Measurements from ENCODE around the gene TMEM61. TPM values are rescaled to one million over a fixed set of nuclear protein-coding genes. Genes with fewer than 3 reads are reported as not detected.

Gene TMEM61
- total RNA-seq, 3 donors from 2014 or later = 0.32 to 8.3 (median 7.5) TPM

DNA sequence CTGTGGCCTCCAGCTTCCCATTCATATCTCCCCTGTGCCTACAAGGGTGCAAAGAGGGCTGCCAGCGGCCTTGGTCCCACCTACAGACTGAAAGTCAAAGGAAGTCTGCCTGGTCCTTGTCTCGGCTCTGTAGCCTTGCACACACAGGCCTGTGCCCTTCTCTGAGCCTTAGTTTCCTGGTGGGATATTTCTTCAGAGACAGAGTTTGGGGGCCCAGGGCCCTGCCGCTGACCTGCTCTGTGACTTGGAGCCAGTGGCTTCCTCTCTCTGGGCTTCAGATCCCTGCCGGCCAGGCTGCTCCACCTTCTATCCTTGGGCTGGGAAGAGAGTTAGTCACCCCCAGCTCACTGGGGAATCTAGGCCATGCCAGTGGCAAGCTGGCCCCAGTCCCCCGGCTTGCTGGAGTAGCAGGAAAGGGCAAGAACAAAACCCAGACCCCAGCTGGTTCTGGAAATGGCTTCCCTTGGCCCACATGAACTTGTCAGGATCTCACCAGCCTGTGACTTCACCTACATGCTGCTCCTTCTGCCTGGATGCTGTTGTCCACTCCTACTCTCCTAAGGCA lies 1.0 kb upstream of the TMEM61 start:
- Histone ChIP-seq H3K27me3 (peaks cover 0 to 12% of the 10 kb centered on the region in 2 donors), H3K9me3 (no peaks in the 10 kb centered on the region), H3K27ac (peak overlapping the region in 1 of 2 donors; percentile 48), H3K4me3 (no peak overlapping the region), H3K36me3 (no peaks in the 10 kb centered on the region), H3K4me1 (peaks cover 0 to 3% of the 10 kb centered on the region in 2 donors)
- intact Hi-C loops (cut with DNase I; ENCODE audit: low total_unique reads) = no loop called here
- TF ChIP-seq POLR2AphosphoS5 (IDR thresholded peaks at IDR 0.05) (no peak), POLR2A (IDR thresholded peaks at IDR 0.05) (no peak), CTCF (IDR thresholded peaks at IDR 0.05) (no peak)
- no peak for DNase-seq (ENCODE audit: low spot score in 2 of 2)

DNA sequence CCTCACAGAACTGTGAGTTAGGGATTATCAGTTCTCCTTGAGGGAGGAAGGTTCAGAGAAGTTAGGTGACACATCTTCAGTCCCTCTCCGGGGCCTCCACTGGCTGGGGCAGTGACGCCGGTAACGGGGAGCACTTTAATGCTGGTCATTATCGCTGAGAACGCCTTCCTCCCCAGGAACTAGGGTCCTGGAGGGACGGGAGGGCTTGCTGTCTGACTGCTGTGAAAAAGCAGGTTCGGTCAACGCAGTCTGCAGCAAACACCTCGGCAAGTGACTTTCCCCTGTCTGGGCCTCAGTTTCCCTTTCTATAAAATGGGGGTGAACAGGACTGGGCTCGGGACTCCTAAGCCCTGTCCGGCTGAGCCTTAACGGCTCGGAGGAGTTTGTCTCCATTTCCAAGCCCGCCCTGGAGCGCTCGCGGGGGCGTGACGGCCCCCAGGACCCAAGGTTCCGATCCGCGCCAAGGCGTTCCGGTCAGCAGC lies 341 bp upstream of the TMEM61 start:
- H3K27ac ChIP-seq = peak overlapping the region; percentile 65 to 73
- TF ChIP-seq POLR2AphosphoS5 (IDR thresholded peaks at IDR 0.05) = no peak
- no peak for TF ChIP-seq POLR2A (IDR thresholded peaks at IDR 0.05)
- no peak for TF ChIP-seq CTCF (IDR thresholded peaks at IDR 0.05)
- peaks cover 0 to 12% of the 10 kb centered on the region in 2 donors for H3K27me3 ChIP-seq
- peak overlapping the region; percentile 33 to 68 (median 67) for H3K4me3 ChIP-seq
- no peak for DNase-seq (ENCODE audit: low spot score in 2 of 2)
- H3K4me1 ChIP-seq = peaks cover 0 to 3% of the 10 kb centered on the region in 2 donors
- intact Hi-C loops (cut with DNase I; ENCODE audit: low total_unique reads) = no loop called here
- no peaks in the 10 kb centered on the region for H3K9me3 ChIP-seq
- no peaks in the 10 kb centered on the region for H3K36me3 ChIP-seq

DNA sequence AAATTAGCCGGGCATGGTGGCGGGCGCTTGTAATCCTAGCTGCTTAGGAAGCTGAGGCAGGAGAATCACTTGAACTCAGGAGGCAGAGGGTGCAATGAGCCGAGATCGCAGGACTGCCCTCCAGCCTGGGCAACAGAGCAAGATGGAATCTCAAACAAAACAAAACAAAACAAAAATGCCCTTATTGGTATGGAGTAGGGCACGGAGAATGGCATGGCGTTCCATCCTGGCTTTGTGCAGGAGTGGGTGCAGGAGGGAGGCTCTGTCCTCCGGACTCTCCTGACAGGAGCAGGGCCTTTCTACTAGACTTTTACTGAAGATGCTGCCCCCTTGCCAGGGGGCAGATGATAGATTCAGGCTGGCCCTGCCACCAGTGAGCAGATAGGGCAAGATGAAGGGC lies 1.0 kb downstream of the TMEM61 start:
- Histone ChIP-seq H3K4me3 (peak overlapping the region in 2 of 3 donors; percentile 67 to 68), H3K27me3 (peaks cover 0 to 12% of the 10 kb centered on the region in 2 donors)

DNA sequence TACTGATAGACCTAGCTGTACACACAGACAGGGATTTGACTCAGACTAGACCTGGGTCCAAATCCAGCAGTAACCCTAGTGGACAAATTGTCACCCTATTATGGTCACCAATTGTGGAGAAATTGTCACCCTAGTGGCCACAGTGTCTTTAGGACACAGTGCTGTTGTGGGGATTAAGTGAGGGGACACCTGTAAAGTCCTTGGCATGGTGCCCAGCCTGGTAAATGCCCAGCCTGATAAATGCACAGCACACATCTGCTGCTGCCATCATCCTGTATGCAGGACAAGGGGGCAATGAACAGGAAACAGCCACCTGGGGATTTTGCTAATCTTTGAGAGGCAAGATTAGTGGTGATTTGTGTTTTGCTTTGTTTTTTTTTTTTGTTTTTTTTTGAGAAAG lies 2.3 kb downstream of the TMEM61 start:
- peaks cover 0 to 12% of the 10 kb centered on the region in 2 donors for H3K27me3 ChIP-seq
- DNase-seq (ENCODE audit: low spot score in 2 of 2) = peak in 1 of 2 donors; percentile 16
- intact Hi-C loops (cut with DNase I; ENCODE audit: low total_unique reads) = no loop called here

More for the DNA sequence above, 1.0 kb downstream of the TMEM61 start:
- Histone ChIP-seq H3K36me3 (no peaks in the 10 kb centered on the region), H3K9me3 (no peaks in the 10 kb centered on the region), H3K4me1 (peaks cover 0 to 3% of the 10 kb centered on the region in 2 donors), H3K27ac (no peak overlapping the region)
- TF ChIP-seq CTCF (IDR thresholded peaks at IDR 0.05) (no peak), POLR2A (IDR thresholded peaks at IDR 0.05) (no peak), POLR2AphosphoS5 (IDR thresholded peaks at IDR 0.05) (no peak)
- no peak for DNase-seq (ENCODE audit: low spot score in 2 of 2)
- intact Hi-C loops (cut with DNase I; ENCODE audit: low total_unique reads) = no loop called here

More for the DNA sequence above, 2.3 kb downstream of the TMEM61 start:
- Histone ChIP-seq H3K27ac (no peak overlapping the region), H3K36me3 (no peaks in the 10 kb centered on the region), H3K9me3 (no peaks in the 10 kb centered on the region), H3K4me1 (no peaks in the 10 kb centered on the region), H3K4me3 (no peak overlapping the region)
- TF ChIP-seq POLR2AphosphoS5 (IDR thresholded peaks at IDR 0.05) = no peak
- no peak for TF ChIP-seq POLR2A (IDR thresholded peaks at IDR 0.05)
- TF ChIP-seq CTCF (IDR thresholded peaks at IDR 0.05) = no peak

Data from breast epithelium (tissue), 4 donors.